ENCODE results near the gene CASKIN1.

DNA sequence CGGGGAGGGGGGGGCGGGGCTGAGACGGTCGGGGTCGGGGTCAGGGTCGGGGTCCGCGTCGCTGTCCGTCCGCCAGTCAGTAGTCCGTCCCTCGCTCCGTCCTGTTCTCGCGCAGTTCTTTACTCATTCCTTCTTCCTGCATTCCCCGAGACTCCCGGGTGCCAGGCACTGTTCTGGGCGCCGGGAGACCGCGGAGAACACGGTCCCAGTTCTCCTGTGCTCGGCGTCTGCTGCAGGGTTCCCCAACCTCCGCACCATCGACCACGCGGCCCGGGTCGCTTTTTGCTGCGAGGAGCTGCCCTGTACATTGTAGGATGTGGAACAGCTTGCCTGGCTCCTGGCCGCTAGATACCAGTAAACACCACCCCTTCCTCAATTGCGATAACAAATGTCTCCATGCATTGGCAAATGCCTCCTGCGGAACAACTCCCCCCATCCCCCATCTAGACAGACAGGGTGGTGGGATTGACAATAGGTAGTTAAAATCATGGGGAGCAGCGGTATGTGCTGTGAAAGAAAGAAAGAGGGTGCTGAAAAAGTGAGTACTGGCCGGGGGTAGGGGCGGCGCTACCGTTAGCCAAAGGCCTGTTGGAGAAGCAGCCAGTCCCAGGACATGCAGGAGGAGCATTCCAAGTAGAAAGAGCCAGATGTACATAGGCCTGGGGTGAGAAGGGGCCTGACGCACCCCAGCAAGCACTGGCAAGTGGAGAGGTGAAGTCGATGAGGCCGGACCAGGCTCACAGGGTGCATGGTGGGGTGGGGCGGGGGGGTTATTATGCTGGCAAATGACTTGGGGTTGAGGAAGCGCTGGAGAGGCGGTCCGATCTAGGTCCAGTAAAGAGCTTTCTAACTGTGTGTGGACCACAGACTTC lies 40.2 kb downstream of the CASKIN1 start:
- TF ChIP-seq, protein P1, sequence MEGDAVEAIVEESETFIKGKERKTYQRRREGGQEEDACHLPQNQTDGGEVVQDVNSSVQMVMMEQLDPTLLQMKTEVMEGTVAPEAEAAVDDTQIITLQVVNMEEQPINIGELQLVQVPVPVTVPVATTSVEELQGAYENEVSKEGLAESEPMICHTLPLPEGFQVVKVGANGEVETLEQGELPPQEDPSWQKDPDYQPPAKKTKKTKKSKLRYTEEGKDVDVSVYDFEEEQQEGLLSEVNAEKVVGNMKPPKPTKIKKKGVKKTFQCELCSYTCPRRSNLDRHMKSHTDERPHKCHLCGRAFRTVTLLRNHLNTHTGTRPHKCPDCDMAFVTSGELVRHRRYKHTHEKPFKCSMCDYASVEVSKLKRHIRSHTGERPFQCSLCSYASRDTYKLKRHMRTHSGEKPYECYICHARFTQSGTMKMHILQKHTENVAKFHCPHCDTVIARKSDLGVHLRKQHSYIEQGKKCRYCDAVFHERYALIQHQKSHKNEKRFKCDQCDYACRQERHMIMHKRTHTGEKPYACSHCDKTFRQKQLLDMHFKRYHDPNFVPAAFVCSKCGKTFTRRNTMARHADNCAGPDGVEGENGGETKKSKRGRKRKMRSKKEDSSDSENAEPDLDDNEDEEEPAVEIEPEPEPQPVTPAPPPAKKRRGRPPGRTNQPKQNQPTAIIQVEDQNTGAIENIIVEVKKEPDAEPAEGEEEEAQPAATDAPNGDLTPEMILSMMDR (IDR thresholded peaks at IDR 0.05) = no peak
- no peak for TF ChIP-seq POLR2A (IDR thresholded peaks at IDR 0.05)
